Muscle layer of colon (tissue), 2 donors: ENCODE measurements around the gene TTLL6.

Experiments
- H3K27ac ChIP-seq: one replicate; pipeline ENCODE4 v1.7.0; 2013; ENCODE audit warnings: low read depth, mild to moderate bottlenecking, low read length, moderate library complexity
- H3K27me3 ChIP-seq, 2 donors: one replicate each; pipeline ENCODE4 v1.7.0; 2013; ENCODE audit warnings: low read length in 2 of 2, mild to moderate bottlenecking in 2 of 2; ENCODE audit not compliant: insufficient read depth in 2 of 2, control insufficient read depth in 1 of 2
- H3K36me3 ChIP-seq: one replicate; pipeline ENCODE4 v1.7.0; 2013; ENCODE audit warnings: mild to moderate bottlenecking, low read length; ENCODE audit not compliant: insufficient read depth
- H3K4me1 ChIP-seq: one replicate; pipeline ENCODE4 v1.7.0; 2013; ENCODE audit warnings: mild to moderate bottlenecking, low read length; ENCODE audit not compliant: insufficient read depth
- H3K4me3 ChIP-seq, 2 donors: one replicate each; pipeline ENCODE4 v1.7.0; 2013; ENCODE audit warnings: low read length in 2 of 2, low read depth in 1 of 2, mild to moderate bottlenecking in 1 of 2, moderate library complexity in 1 of 2
- H3K9ac ChIP-seq: one replicate; pipeline ENCODE4 v1.7.0; 2013; ENCODE audit warnings: low read length
- H3K9me3 ChIP-seq: one replicate; pipeline ENCODE4 v1.7.0; 2013; ENCODE audit warnings: mild to moderate bottlenecking, low read length
- donor health status: abdominal sarcoma.
- donor health status: Adenocarcinoma of cecum.

TTLL6 gene

DNA sequence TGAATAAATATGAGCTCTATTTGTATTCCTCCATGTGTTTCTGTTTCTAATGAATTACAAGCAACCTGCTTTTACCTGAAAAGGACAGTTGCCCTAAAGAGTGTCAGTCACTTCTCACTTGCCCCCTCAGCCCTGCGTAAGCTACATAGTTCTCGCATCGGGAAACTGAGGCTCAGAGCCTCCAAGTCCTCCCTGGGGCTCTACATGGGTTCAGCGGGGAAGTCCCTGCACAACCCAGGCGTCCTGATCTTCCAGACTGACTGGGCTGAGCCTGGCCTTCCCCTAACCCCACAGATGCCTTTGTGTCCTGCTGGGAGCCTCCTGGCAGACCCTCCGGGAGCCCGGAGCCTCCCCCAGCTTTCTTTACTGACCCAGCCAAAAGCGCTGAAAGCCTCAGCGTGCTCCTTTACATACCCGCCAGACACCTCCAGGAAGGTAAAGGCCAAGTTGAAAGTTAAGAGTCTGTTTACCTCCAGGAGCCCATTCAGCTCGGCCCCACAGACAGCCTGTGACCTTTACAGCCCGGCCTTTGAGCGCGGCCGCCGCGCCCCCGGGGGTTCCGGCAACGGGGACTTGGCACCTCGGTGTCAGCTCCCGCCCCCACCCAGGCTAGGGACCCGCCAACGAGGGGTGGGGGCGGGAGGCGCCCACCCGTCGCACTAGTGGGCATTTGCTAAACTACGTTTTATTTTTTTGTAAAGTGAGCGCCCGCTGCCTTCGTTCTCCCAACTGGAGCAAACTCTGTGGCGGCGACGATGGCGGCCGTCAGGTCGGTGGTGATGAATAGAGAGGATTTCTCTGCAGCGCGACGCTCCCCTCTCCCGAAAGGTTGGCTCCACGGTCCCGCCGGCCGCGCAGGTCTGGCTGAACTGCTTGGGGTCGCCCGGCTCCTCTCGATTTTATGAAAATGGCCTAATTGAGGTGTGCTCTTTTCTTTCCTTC lies 84.1 kb downstream of the TTLL6 start:
- Histone ChIP-seq H3K9ac (no peak overlapping the region), H3K36me3 (no peaks in the 10 kb centered on the region), H3K27ac (no peak overlapping the region), H3K4me3 (no peak overlapping the region), H3K4me1 (peaks cover 14% of the 10 kb centered on the region), H3K9me3 (no peaks in the 10 kb centered on the region), H3K27me3 (peaks cover 91 to 99% of the 10 kb centered on the region in 2 donors)

DNA sequence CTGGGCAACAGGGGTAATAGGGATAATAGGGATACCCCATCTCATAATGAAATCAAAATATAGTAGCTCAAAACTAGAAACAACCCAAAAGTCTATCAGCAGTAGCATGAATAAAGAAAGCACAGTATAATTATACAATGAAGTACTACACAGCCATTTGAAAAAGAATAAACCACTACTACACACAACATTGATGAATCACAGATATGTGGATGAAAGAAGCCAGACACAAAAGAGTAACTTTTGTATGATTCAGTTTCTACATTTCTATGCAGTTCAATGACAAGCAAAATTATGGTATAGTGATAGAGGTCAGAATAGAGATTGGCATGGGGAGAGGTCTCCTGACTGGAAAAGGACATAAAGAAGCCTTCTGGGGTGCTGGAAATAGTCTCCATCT lies 85.7 kb downstream of the TTLL6 start:
- H3K9ac ChIP-seq: no peak overlapping the region
- no peak overlapping the region for H3K27ac ChIP-seq
- peaks cover 14% of the 10 kb centered on the region for H3K4me1 ChIP-seq
- H3K27me3 ChIP-seq: peaks cover 94 to 99% of the 10 kb centered on the region in 2 donors
- H3K36me3 ChIP-seq: no peaks in the 10 kb centered on the region
- H3K9me3 ChIP-seq: no peaks in the 10 kb centered on the region
- no peak overlapping the region for H3K4me3 ChIP-seq

- no peak overlapping the region for H3K27ac ChIP-seq
- H3K9ac ChIP-seq: no peak overlapping the region
- no peak overlapping the region for H3K4me3 ChIP-seq
- no peaks in the 10 kb centered on the region for H3K36me3 ChIP-seq
- peaks cover 94 to 100% of the 10 kb centered on the region in 2 donors for H3K27me3 ChIP-seq
- no peaks in the 10 kb centered on the region for H3K9me3 ChIP-seq
- peaks cover 15% of the 10 kb centered on the region for H3K4me1 ChIP-seq
These were observed 86.8 kb downstream of the TTLL6 start for GRCh38 chr17:48730240-48730550.

DNA sequence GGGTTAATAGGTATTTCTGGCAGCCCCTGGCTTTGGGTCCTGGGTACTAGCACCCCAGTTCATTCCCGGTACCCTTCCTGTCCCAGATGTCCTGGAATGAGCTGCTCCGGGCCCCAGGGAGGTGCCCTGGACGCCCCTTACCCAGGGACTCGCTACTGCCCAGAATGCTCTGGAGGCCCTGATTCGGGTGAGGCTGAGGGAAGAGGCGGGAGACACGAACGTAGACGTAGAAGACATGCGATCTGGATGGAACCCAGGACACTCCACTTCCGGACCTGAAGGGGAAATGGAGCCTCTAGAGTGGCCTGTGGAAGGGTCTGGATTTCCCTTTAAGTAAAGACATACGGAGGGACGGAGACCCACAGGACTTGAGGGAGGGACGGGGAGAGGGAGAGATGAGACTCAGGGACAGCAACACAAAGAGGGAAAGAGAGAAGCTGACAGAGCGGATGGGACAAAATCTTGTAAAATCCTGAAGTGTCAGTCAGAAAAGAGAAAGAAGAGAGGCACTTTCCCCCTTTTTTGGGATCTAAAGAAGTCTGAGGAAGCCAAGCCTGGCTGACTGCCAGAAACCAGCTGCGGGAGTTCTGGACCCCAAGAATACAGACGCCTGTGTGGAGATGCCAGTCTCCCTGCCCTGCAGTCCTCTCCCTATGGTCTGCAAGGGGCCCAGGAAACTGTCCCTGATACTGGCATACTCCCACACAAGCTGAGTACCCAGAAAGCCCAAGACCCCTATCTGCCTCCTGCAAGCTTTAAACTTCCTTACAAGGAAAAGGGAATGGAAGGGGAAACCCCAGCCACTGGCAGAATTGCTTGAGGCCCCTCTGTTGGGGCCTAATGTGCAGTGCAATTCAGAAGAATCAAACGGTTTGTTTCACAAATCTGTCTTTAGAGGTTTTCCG lies 87.4 kb downstream of the TTLL6 start:
- H3K36me3 ChIP-seq: no peaks in the 10 kb centered on the region
- no peak overlapping the region for H3K9ac ChIP-seq
- H3K4me1 ChIP-seq: peaks cover 21% of the 10 kb centered on the region
- no peaks in the 10 kb centered on the region for H3K9me3 ChIP-seq
- peaks cover 93 to 100% of the 10 kb centered on the region in 2 donors for H3K27me3 ChIP-seq
- H3K27ac ChIP-seq: no peak overlapping the region
- H3K4me3 ChIP-seq: no peak overlapping the region

- Histone ChIP-seq H3K27ac (no peak within 1 kb of the TSS), H3K4me3 (peak within 1 kb of the TSS in 1 of 2 donors; percentile 45), H3K27me3 (peaks cover 91 to 100% of the 10 kb centered on the region in 2 donors), H3K9me3 (no peaks in the 10 kb centered on the region), H3K36me3 (no peaks in the 10 kb centered on the region), H3K9ac (no peak within 1 kb of the TSS), H3K4me1 (peaks cover 30% of the 10 kb centered on the region)
These were observed 88.5 kb downstream of the TTLL6 start, which contains the start of gene HOXB13 for GRCh38 chr17:48728232-48729231. Gene HOXB13, minus strand, starts transcription at chr17:48728750. Its CDS starts 157 bp downstream, at chr17:48728593.

- Histone ChIP-seq H3K4me3 (no peak overlapping the region), H3K27me3 (peaks cover 91 to 100% of the 10 kb centered on the region in 2 donors), H3K4me1 (peaks cover 29% of the 10 kb centered on the region), H3K36me3 (no peaks in the 10 kb centered on the region), H3K27ac (no peak overlapping the region), H3K9ac (no peak overlapping the region), H3K9me3 (no peaks in the 10 kb centered on the region)
These were observed 89.4 kb downstream of the TTLL6 start for GRCh38 chr17:48727415-48728175.

DNA sequence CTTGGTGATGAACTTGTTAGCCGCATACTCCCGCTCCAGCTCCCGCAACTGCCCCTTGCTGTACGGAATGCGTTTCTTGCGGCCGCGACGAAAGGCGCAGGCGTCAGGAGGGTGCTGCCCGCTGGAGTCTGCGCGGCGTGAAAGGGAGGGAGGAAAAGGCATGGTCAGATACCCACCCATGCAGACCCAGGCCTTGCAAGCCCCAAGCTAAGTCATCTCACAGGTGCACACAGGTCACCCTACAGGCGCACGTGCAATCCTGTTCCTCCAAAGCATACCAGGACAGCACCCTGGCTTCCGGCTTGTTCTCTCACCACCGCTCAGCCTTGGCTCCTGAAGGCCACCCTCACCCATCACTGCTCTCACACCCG lies 90.1 kb downstream of the TTLL6 start:
- H3K36me3 ChIP-seq: no peaks in the 10 kb centered on the region

GRCh38 chr17:48726114-48726915 lies 90.7 kb downstream of the TTLL6 start:
- H3K9ac ChIP-seq: no peak overlapping the region
- H3K9me3 ChIP-seq: no peaks in the 10 kb centered on the region
- no peak overlapping the region for H3K4me3 ChIP-seq
- H3K27ac ChIP-seq: no peak overlapping the region
- peaks cover 29% of the 10 kb centered on the region for H3K4me1 ChIP-seq
- H3K36me3 ChIP-seq: no peaks in the 10 kb centered on the region
- peaks cover 90 to 99% of the 10 kb centered on the region in 2 donors for H3K27me3 ChIP-seq

More for the DNA sequence above, 90.1 kb downstream of the TTLL6 start:
- peaks cover 29% of the 10 kb centered on the region for H3K4me1 ChIP-seq
- H3K27ac ChIP-seq: no peak overlapping the region
- no peak overlapping the region for H3K4me3 ChIP-seq
- no peak overlapping the region for H3K9ac ChIP-seq
- peaks cover 92 to 100% of the 10 kb centered on the region in 2 donors for H3K27me3 ChIP-seq
- no peaks in the 10 kb centered on the region for H3K9me3 ChIP-seq

DNA sequence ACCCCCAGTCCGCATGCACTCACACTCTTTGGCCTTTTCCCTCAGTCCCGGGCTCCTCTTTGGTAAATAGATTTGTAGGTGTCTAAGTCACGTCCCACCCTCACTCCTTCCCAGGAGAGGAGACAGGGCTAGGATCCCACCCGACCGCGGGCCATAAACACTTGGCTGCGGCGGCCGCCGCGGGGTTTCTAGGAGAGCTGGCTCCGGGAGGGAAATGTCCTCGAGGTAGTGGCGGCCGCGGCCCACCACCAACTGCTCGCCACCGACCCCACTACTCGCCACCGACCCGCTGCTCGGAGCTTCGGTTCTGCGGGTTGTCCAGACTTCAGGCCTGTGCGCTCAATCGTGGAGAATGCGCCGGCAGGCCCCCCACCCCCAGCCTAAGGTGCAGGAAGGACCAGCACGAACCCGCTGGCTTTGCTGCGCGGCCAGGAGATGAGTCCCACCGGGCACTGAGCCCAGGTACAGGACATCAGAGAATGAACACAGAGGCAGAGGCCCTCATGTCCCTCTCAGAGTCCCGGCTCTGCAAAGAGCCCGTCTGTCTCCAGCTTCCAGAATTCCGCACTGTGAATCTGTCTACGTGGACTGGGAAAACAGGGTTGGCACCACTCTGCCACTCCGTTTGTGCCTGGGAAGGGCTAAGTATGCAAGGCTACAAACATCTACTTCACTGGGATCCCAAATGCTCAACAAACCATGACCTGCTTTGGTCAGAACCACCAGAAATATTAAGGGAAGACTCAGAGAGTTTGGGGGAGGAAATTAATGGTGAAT lies 91.6 kb downstream of the TTLL6 start:
- H3K36me3 ChIP-seq: no peaks in the 10 kb centered on the region
- H3K9me3 ChIP-seq: no peaks in the 10 kb centered on the region
- H3K27me3 ChIP-seq: peaks cover 93 to 99% of the 10 kb centered on the region in 2 donors
- H3K9ac ChIP-seq: no peak overlapping the region
- peaks cover 29% of the 10 kb centered on the region for H3K4me1 ChIP-seq
- peak overlapping the region in 1 of 2 donors; percentile 7 for H3K4me3 ChIP-seq
- H3K27ac ChIP-seq: no peak overlapping the region
